Cardiac fibroblast (primary cell): Measurements from ENCODE around the gene ZNF474.
A peak's percentile ranks its signal among the peaks of the same experiment; 100 is the strongest.

Experiments
- DNase-seq, 2 donors: peaks; one replicate each; pipeline versions ENCODE4 v3.0.0 to v3.0.0-alpha.2; 2010; ENCODE audit warnings: low read depth in 2 of 2
- H3K4me3 ChIP-seq, 2 donors: replicated peaks in 1 of 2; 1 replicate in 1 of 2; 2 replicates in 1 of 2; pipeline ENCODE4 v1.5.1; 2011; ENCODE audit warnings: low read depth in 2 of 2, low read length in 2 of 2, mild to moderate bottlenecking in 2 of 2, moderate library complexity in 1 of 2
- CTCF ChIP-seq: IDR thresholded peaks from one replicate; pipeline ENCODE4 v1.5.1; 2011; ENCODE audit warnings: low read depth, mild to moderate bottlenecking, low read length, inconsistent platforms

ZNF474 gene

DNA sequence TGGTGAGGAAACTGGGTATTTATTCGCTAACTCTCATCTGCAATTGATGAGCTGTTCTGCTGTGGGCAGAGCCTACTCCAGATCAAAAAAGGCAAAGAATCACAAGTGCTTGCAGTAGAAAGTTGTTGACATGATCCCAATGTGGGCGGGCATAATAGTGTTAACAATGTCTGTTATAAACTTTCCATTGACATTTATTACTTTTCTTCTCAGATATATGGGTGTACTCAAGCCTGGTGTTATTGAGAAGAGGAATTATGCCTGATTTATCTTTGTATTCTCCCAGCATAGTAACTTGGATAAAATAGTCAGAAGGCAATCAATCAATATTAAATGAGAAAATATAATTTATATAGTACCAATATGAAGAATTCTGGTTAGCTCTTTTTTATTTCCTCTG is 47.8 kb downstream of the ZNF474 start:
- H3K4me3 ChIP-seq: no peak overlapping the region
- DNase-seq: no peak
- no peak for TF ChIP-seq CTCF

DNA sequence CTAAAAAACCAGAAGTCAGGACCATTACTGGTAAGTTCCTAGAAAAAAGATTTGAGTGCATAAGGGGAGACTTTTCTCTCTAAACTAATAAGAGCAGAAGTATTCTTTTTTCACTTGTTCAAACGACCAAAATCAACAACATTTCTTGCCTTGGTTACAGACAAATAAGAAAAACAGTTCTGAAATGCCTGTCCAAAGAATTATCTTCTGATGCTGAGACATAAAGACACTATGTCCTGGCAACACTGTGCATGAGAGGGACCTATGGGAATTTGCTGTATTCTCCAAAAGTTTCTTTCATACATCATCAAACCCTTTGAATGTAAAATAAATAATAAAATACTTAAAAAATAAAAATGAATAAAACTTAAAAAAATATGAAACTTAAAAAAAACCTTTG is 50.4 kb downstream of the ZNF474 start:
- peak in 1 of 2 donors; percentile 66 for DNase-seq
- no peak for TF ChIP-seq CTCF
- no peak overlapping the region for H3K4me3 ChIP-seq

DNA sequence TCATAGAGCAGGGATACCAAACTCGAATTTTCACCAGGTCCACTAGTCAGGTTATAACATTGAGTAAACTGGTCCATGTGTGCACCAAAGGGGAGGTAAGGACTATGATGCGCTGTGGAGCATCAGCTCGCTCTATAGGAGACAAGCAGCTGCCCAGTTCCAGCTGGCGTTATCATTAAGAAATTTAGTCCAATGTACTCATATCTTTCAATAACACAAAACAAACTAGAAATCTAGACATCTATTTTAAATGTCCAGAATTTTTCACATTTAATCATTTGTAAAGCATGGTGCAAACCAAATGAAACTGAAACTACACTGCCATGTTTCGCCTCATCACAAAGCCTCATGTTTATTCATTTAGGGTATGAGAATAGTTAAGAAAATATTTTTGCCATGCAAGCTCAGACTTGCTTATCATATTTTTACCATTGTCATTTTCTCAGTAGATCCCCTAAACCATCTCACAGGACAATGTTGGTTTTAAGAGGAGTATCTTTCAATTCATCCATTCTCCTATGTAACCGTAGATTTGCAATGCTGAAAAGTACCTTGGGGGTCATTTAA is 50.9 kb downstream of the ZNF474 start:
- TF ChIP-seq CTCF: no peak
- DNase-seq: no peak

DNA sequence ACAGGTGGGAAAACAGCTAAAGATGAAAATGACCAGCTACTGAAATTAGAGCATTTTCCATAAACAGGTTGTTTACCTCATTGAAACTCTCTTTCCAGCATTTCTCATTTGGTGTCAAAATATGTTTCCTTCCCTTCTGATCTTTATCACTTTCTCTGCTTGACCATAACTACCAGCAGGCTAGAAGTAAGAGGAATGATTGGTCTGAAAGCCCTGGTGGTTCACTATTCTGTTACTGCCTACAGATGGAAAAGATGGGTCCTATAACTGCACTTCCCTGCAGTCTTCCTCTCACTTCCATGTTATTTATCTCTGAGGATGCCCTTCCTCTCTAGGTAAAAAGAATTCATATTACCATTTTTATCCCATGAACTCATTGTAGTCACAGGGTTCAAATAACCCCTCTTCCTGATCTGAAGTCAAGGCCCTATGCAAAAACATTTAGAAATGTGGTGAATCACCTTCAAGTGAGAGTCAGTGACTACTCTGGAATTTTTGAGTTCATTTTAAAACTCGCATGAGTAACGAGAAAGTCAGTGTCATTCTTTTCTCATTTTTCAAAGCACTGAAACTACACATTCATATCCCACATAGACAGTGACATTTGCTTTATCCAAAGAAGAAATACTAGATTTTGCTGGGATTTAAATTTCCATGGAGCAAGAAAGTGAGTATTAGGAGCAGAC is 51.7 kb downstream of the ZNF474 start:
- no peak for TF ChIP-seq CTCF
- peak overlapping the region in 1 of 2 donors; percentile 24 for H3K4me3 ChIP-seq
- DNase-seq: peak; percentile 71 to 96

More for the DNA sequence above, 50.9 kb downstream of the ZNF474 start:
- no peak overlapping the region for H3K4me3 ChIP-seq

DNA sequence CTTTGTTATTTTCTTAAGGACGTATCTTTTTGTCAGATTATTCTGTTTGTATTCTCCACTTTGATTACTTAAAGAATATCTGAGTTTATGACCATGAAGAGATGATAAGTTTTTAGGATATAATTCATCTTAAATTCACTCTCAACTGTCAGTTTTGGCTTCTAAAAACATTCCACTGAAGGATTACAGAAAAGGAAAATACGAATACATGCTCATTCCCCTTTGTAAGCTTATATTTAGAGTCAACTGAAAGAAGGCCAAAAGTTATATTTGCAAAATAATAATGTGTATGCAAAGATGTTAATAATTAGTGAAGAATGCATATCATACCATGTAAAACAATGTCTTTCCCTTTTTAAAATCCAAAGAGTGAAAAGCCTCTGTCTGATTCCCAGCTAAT is 52.5 kb downstream of the ZNF474 start:
- DNase-seq: peak in 1 of 2 donors; percentile 29
- no peak for TF ChIP-seq CTCF
- H3K4me3 ChIP-seq: peak overlapping the region in 1 of 2 donors; percentile 24

DNA sequence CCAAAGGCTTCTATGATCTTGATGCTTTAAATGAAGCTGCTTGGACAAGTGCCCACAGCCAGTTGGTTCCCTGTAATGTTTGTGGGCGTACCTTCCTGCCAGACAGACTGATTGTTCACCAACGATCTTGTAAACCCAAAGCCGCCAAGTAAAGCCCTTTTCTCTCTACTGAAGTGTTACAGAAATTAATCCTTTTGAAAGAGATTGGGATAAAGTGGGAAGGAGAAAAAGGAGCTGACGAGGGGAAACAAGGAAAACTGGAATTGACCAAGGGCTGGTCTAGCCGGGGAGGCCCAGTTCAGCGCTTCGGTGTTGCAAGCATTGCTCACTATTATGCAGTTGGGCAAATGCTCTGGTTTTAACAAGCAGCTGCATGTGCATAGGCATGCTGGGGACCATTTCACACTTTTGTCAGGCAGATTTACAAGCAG is 53.2 kb downstream of the ZNF474 start:
- no peak for TF ChIP-seq CTCF
- no peak overlapping the region for H3K4me3 ChIP-seq
- DNase-seq: peak; percentile 88 to 93
